ENCODE data around the gene DNAH3. TPM values are rescaled to one million over a fixed set of nuclear protein-coding genes. Genes with fewer than 3 reads are reported as not detected.
"Not testable (repeated sequence)": the region's sequence is repeated elsewhere in the genome, so short reads cannot be mapped to it uniquely, and the experiment has no call there.

DNAH3 gene
- total and polyA plus RNA-seq, 2 of the 8 experiments (the other 6 are each of a cell fraction or from before 2014, with no cell fraction given) = 0.57 to 0.71 TPM

DNA sequence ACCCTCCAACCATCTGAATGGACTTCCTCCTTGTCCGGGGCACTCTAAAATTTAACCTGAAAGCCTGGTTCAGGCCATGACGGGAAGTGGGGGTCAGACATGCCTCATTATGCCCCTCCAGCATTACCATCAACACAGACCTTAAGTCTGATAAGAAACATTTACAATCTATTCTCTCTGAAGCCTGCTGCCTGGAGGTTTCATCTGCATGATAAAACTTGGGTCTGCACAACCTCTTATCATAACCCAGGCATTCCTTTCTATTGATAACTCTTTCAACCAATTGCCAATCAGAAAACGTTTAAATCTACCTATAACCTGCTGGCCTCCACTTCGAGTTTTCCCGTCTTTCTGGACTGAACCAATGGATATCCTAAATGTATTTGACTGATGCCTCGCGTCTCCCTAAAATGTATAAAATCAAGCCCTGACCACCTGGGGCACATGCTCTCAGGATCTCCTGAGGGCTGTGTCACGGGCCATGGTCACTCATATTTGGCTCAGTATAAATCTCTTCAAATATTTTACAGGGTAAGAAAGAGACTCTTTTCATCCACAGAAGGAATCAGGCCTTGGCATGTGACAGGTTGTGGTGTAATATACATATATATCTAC is 204.5 kb downstream of the DNAH3 start:
- ChIA-PET POLR2A (ENCODE audit: partially characterized antibody) (no interaction called here), CTCF (ENCODE audit: partially characterized antibody) (no interaction called here)
- no peaks in the 10 kb centered on the region for H3K36me3 ChIP-seq (ENCODE audit: control insufficient read depth in 2 of 4, insufficient read depth in 4 of 4, low read length in 3 of 4)
- H4K5ac ChIP-seq (ENCODE audit: insufficient read length, low read depth, low read length) = no peak overlapping the region
- H3K14ac ChIP-seq (ENCODE audit: insufficient read length) = no peak overlapping the region
- no peak overlapping the region for H4K91ac ChIP-seq (replicated peaks; ENCODE audit: insufficient read length, low read length)
- no peak overlapping the region for H4K8ac ChIP-seq (ENCODE audit: extremely low read depth, insufficient read depth, low read length)
- H3K18ac ChIP-seq (ENCODE audit: extremely low read depth, low read length) = no peak overlapping the region
- H2BK120ac ChIP-seq (replicated peaks; ENCODE audit: low read depth, low read length) = no peak overlapping the region
- no peaks in the 10 kb centered on the region for H3K27me3 ChIP-seq (replicated peaks in 1 of 4; ENCODE audit: control insufficient read depth in 3 of 4, extremely low read depth in 1 of 4, insufficient read depth in 3 of 4, low read length in 3 of 4)
- no peak overlapping the region for H2BK5ac ChIP-seq (ENCODE audit: low read depth, low read length)
- no peaks in the 10 kb centered on the region for H3K79me1 ChIP-seq (ENCODE audit: low read depth, low read length)
- no peak for DNase-seq (ENCODE audit: low read depth in 1 of 2, low spot score in 2 of 2)
- H3K4me1 ChIP-seq (replicated peaks in 1 of 4; ENCODE audit: control insufficient read depth in 3 of 4, insufficient read depth in 4 of 4, low read length in 3 of 4) = no peaks in the 10 kb centered on the region
- TF ChIP-seq SIN3A (conservative IDR thresholded peaks at IDR 0.05 in 1 of 2, IDR thresholded peaks at IDR 0.05 in 1 of 2; ENCODE audit: low read depth in 1 of 2, low read length in 2 of 2) = no peak
- H3K9ac ChIP-seq (replicated peaks in 1 of 4; ENCODE audit: extremely low read depth in 1 of 4, low read depth in 3 of 4, low read length in 3 of 4) = no peak overlapping the region
- H4K20me1 ChIP-seq (replicated peaks in 1 of 2; ENCODE audit: control insufficient read depth in 1 of 2, insufficient read depth in 2 of 2, low read length in 2 of 2) = no peaks in the 10 kb centered on the region
- no peak overlapping the region for H3K56ac ChIP-seq (replicated peaks; ENCODE audit: insufficient read length, low read depth, low read length)
- peaks cover 0 to 1% of the 10 kb centered on the region in 2 experiments; a peak in 1 of 4 replicates for H3K9me3 ChIP-seq (ENCODE audit: insufficient read depth in 2 of 2, low read depth in 1 of 2, low read length in 1 of 2)
- H2BK12ac ChIP-seq (ENCODE audit: low read depth, low read length) = no peak overlapping the region
- H2AFZ ChIP-seq (ENCODE audit: low read length) = no peak overlapping the region
- no peak overlapping the region for H3K4me3 ChIP-seq (ENCODE audit: extremely low read depth in 1 of 4, insufficient read depth in 2 of 4, low read depth in 3 of 4, low read length in 4 of 4)
- H3K79me2 ChIP-seq (ENCODE audit: control insufficient read depth in 1 of 2, insufficient read depth in 2 of 2, low read length in 2 of 2) = no peaks in the 10 kb centered on the region
- no peak overlapping the region for H2AK5ac ChIP-seq (ENCODE audit: low read depth, low read length)
- H3K27ac ChIP-seq (ENCODE audit: low read depth, low read length) = no peak overlapping the region
- no peak overlapping the region for H3K4me2 ChIP-seq (ENCODE audit: insufficient read depth in 1 of 2, low read depth in 2 of 2, low read length in 2 of 2)
- peaks cover 2% of the 10 kb centered on the region; the same call in 1 of the 2 replicates for H3K23me2 ChIP-seq (ENCODE audit: low read depth, low read length)
- no peak overlapping the region for H3K4ac ChIP-seq (replicated peaks; ENCODE audit: insufficient read length, low read depth, low read length)
- H2BK15ac ChIP-seq (ENCODE audit: low read length) = no peak overlapping the region
- no peak for FAIRE-seq
- 76% methylated on average over 8 of the region's 8 CpGs; no CpG with 5 or more reads in 1 of the 2 experiments for WGBS, 2 experiments (ENCODE audit: extremely low coverage in 1 of 2, insufficient coverage in 1 of 2, insufficient read length in 1 of 2, insufficient replicate concordance in 2 of 2, low coverage in 1 of 2, low lambda C conversion rate in 2 of 2, missing lambda C conversion rate in 1 of 2)
- no peak overlapping the region for H2BK20ac ChIP-seq (ENCODE audit: low read length)
- H3K23ac ChIP-seq (ENCODE audit: insufficient read length) = no peak overlapping the region

DNA sequence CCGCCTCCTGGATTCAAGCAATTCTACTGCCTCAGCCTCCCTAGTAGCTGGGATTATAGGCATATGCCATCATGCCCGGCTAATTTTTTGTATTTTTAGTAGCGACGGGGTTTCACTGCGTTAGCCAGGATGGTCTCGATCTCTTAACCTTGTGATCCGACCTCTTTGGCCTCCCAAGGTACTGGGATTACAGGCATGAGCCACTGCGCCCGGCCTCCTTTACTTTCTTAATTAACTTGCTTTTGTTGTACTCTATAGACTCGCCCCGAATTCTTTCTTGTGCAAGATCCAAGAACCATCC is 205.1 kb downstream of the DNAH3 start:
- H3K23ac ChIP-seq (ENCODE audit: insufficient read length); H2BK12ac ChIP-seq (ENCODE audit: low read depth, low read length); FAIRE-seq; H3K79me2 ChIP-seq (ENCODE audit: control insufficient read depth in 1 of 2, insufficient read depth in 2 of 2, low read length in 2 of 2); POLR2A ChIA-PET (ENCODE audit: partially characterized antibody); H3K4ac ChIP-seq (replicated peaks; ENCODE audit: insufficient read length, low read depth, low read length); H3K9ac ChIP-seq (replicated peaks in 1 of 4; ENCODE audit: extremely low read depth in 1 of 4, low read depth in 3 of 4, low read length in 3 of 4); H3K27ac ChIP-seq (ENCODE audit: low read depth, low read length); H3K18ac ChIP-seq (ENCODE audit: extremely low read depth, low read length); H2AK5ac ChIP-seq (ENCODE audit: low read depth, low read length); H3K4me2 ChIP-seq (ENCODE audit: insufficient read depth in 1 of 2, low read depth in 2 of 2, low read length in 2 of 2); CTCF ChIA-PET (ENCODE audit: partially characterized antibody); H3K23me2 ChIP-seq (ENCODE audit: low read depth, low read length); H3K36me3 ChIP-seq (ENCODE audit: control insufficient read depth in 2 of 4, insufficient read depth in 4 of 4, low read length in 3 of 4); DNase-seq (ENCODE audit: low read depth in 1 of 2, low spot score in 2 of 2); H2BK120ac ChIP-seq (replicated peaks; ENCODE audit: low read depth, low read length); H2BK15ac ChIP-seq (ENCODE audit: low read length); H4K8ac ChIP-seq (ENCODE audit: extremely low read depth, insufficient read depth, low read length); H2AFZ ChIP-seq (ENCODE audit: low read length); H3K4me1 ChIP-seq (replicated peaks in 1 of 4; ENCODE audit: control insufficient read depth in 3 of 4, insufficient read depth in 4 of 4, low read length in 3 of 4); H3K27me3 ChIP-seq (replicated peaks in 1 of 4; ENCODE audit: control insufficient read depth in 3 of 4, extremely low read depth in 1 of 4, insufficient read depth in 3 of 4, low read length in 3 of 4); H3K9me3 ChIP-seq (ENCODE audit: insufficient read depth in 2 of 2, low read depth in 1 of 2, low read length in 1 of 2); H2BK5ac ChIP-seq (ENCODE audit: low read depth, low read length); H3K56ac ChIP-seq (replicated peaks; ENCODE audit: insufficient read length, low read depth, low read length); H3K14ac ChIP-seq (ENCODE audit: insufficient read length); H3K79me1 ChIP-seq (ENCODE audit: low read depth, low read length); H4K20me1 ChIP-seq (replicated peaks in 1 of 2; ENCODE audit: control insufficient read depth in 1 of 2, insufficient read depth in 2 of 2, low read length in 2 of 2); H3K4me3 ChIP-seq (ENCODE audit: extremely low read depth in 1 of 4, insufficient read depth in 2 of 4, low read depth in 3 of 4, low read length in 4 of 4); H4K91ac ChIP-seq (replicated peaks; ENCODE audit: insufficient read length, low read length); H4K5ac ChIP-seq (ENCODE audit: insufficient read length, low read depth, low read length); H2BK20ac ChIP-seq (ENCODE audit: low read length): not testable (repeated sequence)
- 90% methylated on average over 11 of the region's 11 CpGs; no CpG with 5 or more reads in 1 of the 2 experiments for WGBS, 2 experiments (ENCODE audit: extremely low coverage in 1 of 2, insufficient coverage in 1 of 2, insufficient read length in 1 of 2, insufficient replicate concordance in 2 of 2, low coverage in 1 of 2, low lambda C conversion rate in 2 of 2, missing lambda C conversion rate in 1 of 2)

Measured in H1 (cell line).